HG03045 (cell line): ENCODE measurements around the gene PLXNA4.

ENCODE experiments used
- ATAC-seq: cut with Tn5 transposase; IDR thresholded peaks from one replicate; pipeline ENCODE4 v1.9.1; 2021; ENCODE audit warnings: mild to moderate bottlenecking, moderate library complexity; ENCODE audit not compliant: unreplicated experiment

Gene PLXNA4

GRCh38 chr7:132248841-132249240 lies 327.4 kb downstream of the PLXNA4 start:
- ATAC-seq, result no peak

GRCh38 chr7:132247995-132248618 lies 328.2 kb downstream of the PLXNA4 start:
- ATAC-seq, result no peak

GRCh38 chr7:132246591-132246990 lies 329.7 kb downstream of the PLXNA4 start:
- no peak for ATAC-seq

GRCh38 chr7:132245539-132245938 lies 330.7 kb downstream of the PLXNA4 start:
- ATAC-seq, result no peak

GRCh38 chr7:132244903-132245480 lies 331.3 kb downstream of the PLXNA4 start:
- no peak for ATAC-seq

GRCh38 chr7:132243463-132243862 lies 332.8 kb downstream of the PLXNA4 start:
- ATAC-seq, result no peak

GRCh38 chr7:132243051-132243450 lies 333.2 kb downstream of the PLXNA4 start:
- ATAC-seq, result no peak

GRCh38 chr7:132242192-132242812 lies 334.0 kb downstream of the PLXNA4 start:
- no peak for ATAC-seq

- ATAC-seq, result no peak
Observed at GRCh38 chr7:132240821-132241422, 335.3 kb downstream of the PLXNA4 start.

- no peak for ATAC-seq
Observed at GRCh38 chr7:132240262-132240661, 336.0 kb downstream of the PLXNA4 start.

- no peak for ATAC-seq
Observed at GRCh38 chr7:132239422-132239994, 336.8 kb downstream of the PLXNA4 start.

- no peak for ATAC-seq
Observed at GRCh38 chr7:132234711-132235110, 341.6 kb downstream of the PLXNA4 start.

GRCh38 chr7:132232406-132232805 lies 343.9 kb downstream of the PLXNA4 start:
- no peak for ATAC-seq

GRCh38 chr7:132230462-132230861 lies 345.8 kb downstream of the PLXNA4 start:
- no peak for ATAC-seq

- no peak for ATAC-seq
Observed at GRCh38 chr7:132228240-132228639, 348.0 kb downstream of the PLXNA4 start.

GRCh38 chr7:132226957-132227290 lies 349.3 kb downstream of the PLXNA4 start:
- ATAC-seq, result no peak

GRCh38 chr7:132226046-132226956 lies 350.0 kb downstream of the PLXNA4 start:
- no peak for ATAC-seq

GRCh38 chr7:132225216-132226030 lies 350.8 kb downstream of the PLXNA4 start:
- no peak for ATAC-seq

- ATAC-seq, result no peak
Observed at GRCh38 chr7:132221356-132221755, 354.9 kb downstream of the PLXNA4 start.

- no peak for ATAC-seq
Observed at GRCh38 chr7:132220060-132220459, 356.2 kb downstream of the PLXNA4 start.
